Gastrocnemius medialis (tissue), 4 donors: Measurements from ENCODE around the gene VPS41. TPM values are rescaled to one million over a fixed set of nuclear protein-coding genes. Genes with fewer than 3 reads are reported as not detected.

ENCODE experiments used
- ATAC-seq, 2 donors: fragments of 150-250 bp; one replicate each; pipeline ENCODE4 v1.9.1; 2016
- DNase-seq, 2 donors: peaks; one replicate each; pipeline ENCODE4 v3.0.0-alpha.2; 2019
- H3K27ac ChIP-seq, 4 donors: fragments of 200-600 bp; sonication (generic); 1 replicate in 1 of 4; 2 replicates in 3 of 4; pipeline ENCODE4 v1.5.1; 2016 to 2018; ENCODE audit warnings: mild to moderate bottlenecking in 2 of 4, moderate library complexity in 1 of 4
- H3K27me3 ChIP-seq, 3 donors: fragments of 200-600 bp; sonication (generic) in 2 of 3; 1 replicate in 1 of 3; 2 replicates in 2 of 3; pipeline versions ENCODE4 v1.5.1 to v1.6.0; 2016 to 2019; ENCODE audit warnings: mild to moderate bottlenecking in 1 of 3, moderate library complexity in 1 of 3
- H3K36me3 ChIP-seq, 2 donors: fragments of 200-600 bp; sonication (generic) in 1 of 2; one replicate each; pipeline ENCODE4 v1.5.1; 2017 to 2018
- H3K4me1 ChIP-seq, 2 donors: fragments of 200-600 bp; sonication (generic) in 1 of 2; one replicate each; pipeline ENCODE4 v1.5.1; 2016 to 2017; ENCODE audit warnings: mild to moderate bottlenecking in 2 of 2
- H3K4me3 ChIP-seq, 4 donors: fragments of 200-600 bp; sonication (generic) in 3 of 4; 1 replicate in 1 of 4; 2 replicates in 3 of 4; pipeline ENCODE4 v1.5.1; 2016 to 2019; ENCODE audit warnings: mild to moderate bottlenecking in 2 of 4
- H3K9me3 ChIP-seq, 3 donors: fragments of 200-600 bp; sonication (generic) in 2 of 3; 1 replicate in 1 of 3; 2 replicates in 2 of 3; pipeline ENCODE4 v1.5.1; 2016 to 2019
- CTCF ChIP-seq, 5 experiments: fragments of 450-650 bp in 3 of 5; fragments of 200-600 bp in 2 of 5; sonication (generic) in 2 of 5; IDR thresholded peaks in 4 of 5; conservative IDR thresholded peaks in 1 of 5; 1 replicate in 4 of 5; 2 replicates in 1 of 5; pipeline ENCODE4 v1.5.1; 2016 to 2019; ENCODE audit warnings: antibody characterized with exemption in 5 of 5, mild to moderate bottlenecking in 3 of 5, moderate library complexity in 3 of 5
- POLR2A ChIP-seq, 2 donors: fragments of 450-650 bp; IDR thresholded peaks; one replicate each; pipeline ENCODE4 v1.6.1; 2017; ENCODE audit warnings: antibody characterized with exemption in 2 of 2, mild to moderate bottlenecking in 2 of 2, moderate library complexity in 2 of 2
- in situ Hi-C, 4 donors: fragments of 200-750 bp; cut with MboI; loops; one replicate each; pipeline versions ENCODE4 v1.15.0 to v1.8.0; 2017; ENCODE audit warnings: low sequenced_read_pairs in 4 of 4
- intact Hi-C: fragments of 100-400 bp; cut with DNase I; formaldehyde crosslinking; loops from one replicate; pipeline ENCODE4 v1.15.1; 2023; ENCODE audit warnings: low total_unique reads
- total RNA-seq, 4 donors: library from RNA; depleted of rRNA; stranded (reverse); fragments of >200 nt; gene quantifications; one replicate each; pipeline versions ENCODE4 v1.1.0 to v1.2.3, GENCODE V29; 2016

VPS41 gene
- total RNA-seq, 4 donors from 2014 or later: 6.3 to 15.3 (median 11.6) TPM

DNA sequence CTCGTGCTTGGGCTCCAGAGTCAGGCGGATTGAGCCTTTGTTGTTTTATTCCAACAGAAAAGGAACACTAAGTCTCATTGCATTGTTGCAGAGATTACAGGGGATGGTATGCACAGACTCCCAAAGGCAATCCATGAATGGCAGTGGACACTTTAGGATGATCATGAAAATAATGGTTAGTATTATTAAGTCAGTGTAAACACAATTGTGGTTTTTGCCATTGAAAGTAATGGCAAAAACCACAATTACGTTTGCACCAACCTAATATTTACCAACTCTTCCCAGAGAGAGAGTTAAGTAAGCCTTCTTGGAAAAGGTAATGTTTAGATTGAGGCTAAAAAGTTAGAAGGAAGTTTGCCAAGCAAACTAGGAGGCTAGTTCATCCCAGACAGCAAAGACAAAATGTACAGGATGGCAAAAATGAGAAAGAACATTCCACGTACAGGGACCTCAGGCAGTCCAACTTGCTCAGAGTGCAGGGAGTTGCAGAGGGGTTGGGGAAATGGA, 204.9 kb downstream of the VPS41 start:
- intact Hi-C loops: no loop called here
- no peak for DNase-seq
- no peak overlapping the region for H3K27ac ChIP-seq
- no peaks in the 10 kb centered on the region for H3K27me3 ChIP-seq
- H3K36me3 ChIP-seq: no peaks in the 10 kb centered on the region
- H3K4me1 ChIP-seq: no peaks in the 10 kb centered on the region
- no peaks in the 10 kb centered on the region for H3K9me3 ChIP-seq
- ATAC-seq: no peak
- no peak overlapping the region for H3K4me3 ChIP-seq
- no peak for TF ChIP-seq POLR2A (IDR thresholded peaks at IDR 0.05)
- TF ChIP-seq CTCF (IDR thresholded peaks at IDR 0.05 in 4 of 5, conservative IDR thresholded peaks at IDR 0.05 in 1 of 5): no peak
- in situ Hi-C loops: no loop called here

DNA sequence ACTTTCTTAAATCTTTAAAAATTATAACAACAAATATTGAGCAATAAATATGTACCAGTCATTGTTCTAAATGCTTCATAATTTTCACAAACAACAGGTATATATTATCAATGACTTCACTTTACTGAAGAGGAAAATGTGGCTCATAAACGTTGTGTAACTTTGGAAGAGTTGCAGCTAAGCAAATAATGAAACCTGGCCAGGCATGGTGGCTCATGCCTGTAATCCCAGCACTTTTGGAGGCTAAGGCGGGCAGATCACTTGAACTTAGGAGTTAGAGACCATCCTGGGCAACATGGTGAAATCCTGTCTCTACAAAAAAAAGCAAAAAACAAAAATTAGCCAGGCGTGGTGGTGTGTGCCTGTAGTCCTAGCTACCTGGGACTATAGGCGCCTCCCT, 205.9 kb downstream of the VPS41 start:
- H3K9me3 ChIP-seq: no peaks in the 10 kb centered on the region
- no peak overlapping the region for H3K27ac ChIP-seq
- no peaks in the 10 kb centered on the region for H3K27me3 ChIP-seq
- H3K4me3 ChIP-seq: no peak overlapping the region
- H3K4me1 ChIP-seq: no peaks in the 10 kb centered on the region
- ATAC-seq (no peak), DNase-seq (no peak)
- in situ Hi-C loops: no loop called here
- H3K36me3 ChIP-seq: no peaks in the 10 kb centered on the region
- intact Hi-C loops: no loop called here
- no peak for TF ChIP-seq POLR2A (IDR thresholded peaks at IDR 0.05)
- no peak for TF ChIP-seq CTCF (IDR thresholded peaks at IDR 0.05 in 4 of 5, conservative IDR thresholded peaks at IDR 0.05 in 1 of 5)

DNA sequence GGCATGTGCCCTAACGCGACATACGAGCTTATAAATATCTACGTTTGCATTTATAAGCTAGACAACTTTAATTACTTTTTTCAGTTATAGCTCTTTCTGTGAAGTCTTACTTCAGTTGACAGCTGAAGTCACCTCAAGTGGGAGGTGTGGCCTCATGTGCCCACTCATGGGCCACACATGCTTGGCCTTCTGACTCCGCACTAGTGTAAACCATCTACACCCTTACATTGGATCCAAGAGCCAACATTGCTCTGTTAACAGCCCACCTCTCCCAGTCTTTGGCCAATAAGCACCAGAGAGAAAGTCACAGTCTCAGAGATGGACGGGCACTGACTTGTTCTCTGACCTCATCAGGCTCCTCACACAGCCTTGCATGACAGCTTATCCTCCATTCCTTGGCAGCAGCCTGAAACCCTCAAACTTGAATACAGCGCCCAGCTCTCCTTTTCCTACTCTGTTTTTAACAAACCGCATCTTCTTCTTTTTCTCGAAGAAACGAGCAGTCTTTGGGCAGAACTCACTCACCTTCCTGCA, 206.9 kb downstream of the VPS41 start:
- in situ Hi-C loops (no loop called here), intact Hi-C loops (no loop called here)
- ATAC-seq: no peak
- no peaks in the 10 kb centered on the region for H3K9me3 ChIP-seq
- no peak overlapping the region for H3K27ac ChIP-seq
- no peak overlapping the region for H3K4me3 ChIP-seq
- no peaks in the 10 kb centered on the region for H3K27me3 ChIP-seq
- H3K4me1 ChIP-seq: no peaks in the 10 kb centered on the region
- TF ChIP-seq CTCF (IDR thresholded peaks at IDR 0.05 in 4 of 5, conservative IDR thresholded peaks at IDR 0.05 in 1 of 5): no peak
- TF ChIP-seq POLR2A (IDR thresholded peaks at IDR 0.05): no peak
- no peaks in the 10 kb centered on the region for H3K36me3 ChIP-seq
- DNase-seq: no peak

- DNase-seq: no peak
- in situ Hi-C loops (no loop called here), intact Hi-C loops (no loop called here)
- TF ChIP-seq CTCF (IDR thresholded peaks at IDR 0.05 in 4 of 5, conservative IDR thresholded peaks at IDR 0.05 in 1 of 5) (no peak), POLR2A (IDR thresholded peaks at IDR 0.05) (no peak)
- no peak for ATAC-seq
- Histone ChIP-seq H3K4me1 (no peaks in the 10 kb centered on the region), H3K36me3 (no peaks in the 10 kb centered on the region), H3K4me3 (no peak overlapping the region), H3K27me3 (no peaks in the 10 kb centered on the region), H3K9me3 (no peaks in the 10 kb centered on the region), H3K27ac (no peak overlapping the region)
These were observed 208.9 kb downstream of the VPS41 start for GRCh38 chr7:38700116-38700515.

DNA sequence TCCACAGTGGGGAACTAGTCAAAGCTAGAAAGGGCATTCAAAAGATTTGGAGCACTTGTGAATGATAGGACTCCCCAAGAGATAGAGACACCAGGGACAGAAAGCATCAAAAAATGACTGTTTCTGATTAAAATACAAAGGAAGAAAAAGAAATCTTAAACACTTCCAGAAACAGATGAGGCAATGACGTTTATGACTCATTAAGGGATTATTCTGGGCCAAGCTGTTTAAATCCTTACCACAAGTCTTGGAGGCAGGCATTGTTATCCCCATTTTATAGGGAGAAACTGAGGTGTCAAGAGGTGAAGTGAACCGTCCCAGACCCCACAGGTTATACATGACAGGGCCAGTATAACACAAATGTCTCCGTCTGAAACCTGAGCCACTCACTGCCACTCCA, 209.5 kb downstream of the VPS41 start:
- Histone ChIP-seq H3K27ac (no peak overlapping the region), H3K9me3 (no peaks in the 10 kb centered on the region), H3K27me3 (no peaks in the 10 kb centered on the region), H3K4me1 (no peaks in the 10 kb centered on the region), H3K36me3 (no peaks in the 10 kb centered on the region), H3K4me3 (no peak overlapping the region)
- intact Hi-C loops (no loop called here), in situ Hi-C loops (no loop called here)
- ATAC-seq (peak in 1 of 2 donors; percentile 50), DNase-seq (no peak)
- no peak for TF ChIP-seq CTCF (IDR thresholded peaks at IDR 0.05 in 4 of 5, conservative IDR thresholded peaks at IDR 0.05 in 1 of 5)
- TF ChIP-seq POLR2A (IDR thresholded peaks at IDR 0.05): no peak
